Ramos (cell line): Measurements from ENCODE around the gene MLC1.

Experiments
- in situ Hi-C: fragments of 300-500 bp; cut with MboI; formaldehyde crosslinking; loops from one replicate; pipeline ENCODE4 v1.14.3; 2022; ENCODE audit warnings: low sequenced_read_pairs; ENCODE audit not compliant: unreplicated experiment

MLC1 gene

DNA sequence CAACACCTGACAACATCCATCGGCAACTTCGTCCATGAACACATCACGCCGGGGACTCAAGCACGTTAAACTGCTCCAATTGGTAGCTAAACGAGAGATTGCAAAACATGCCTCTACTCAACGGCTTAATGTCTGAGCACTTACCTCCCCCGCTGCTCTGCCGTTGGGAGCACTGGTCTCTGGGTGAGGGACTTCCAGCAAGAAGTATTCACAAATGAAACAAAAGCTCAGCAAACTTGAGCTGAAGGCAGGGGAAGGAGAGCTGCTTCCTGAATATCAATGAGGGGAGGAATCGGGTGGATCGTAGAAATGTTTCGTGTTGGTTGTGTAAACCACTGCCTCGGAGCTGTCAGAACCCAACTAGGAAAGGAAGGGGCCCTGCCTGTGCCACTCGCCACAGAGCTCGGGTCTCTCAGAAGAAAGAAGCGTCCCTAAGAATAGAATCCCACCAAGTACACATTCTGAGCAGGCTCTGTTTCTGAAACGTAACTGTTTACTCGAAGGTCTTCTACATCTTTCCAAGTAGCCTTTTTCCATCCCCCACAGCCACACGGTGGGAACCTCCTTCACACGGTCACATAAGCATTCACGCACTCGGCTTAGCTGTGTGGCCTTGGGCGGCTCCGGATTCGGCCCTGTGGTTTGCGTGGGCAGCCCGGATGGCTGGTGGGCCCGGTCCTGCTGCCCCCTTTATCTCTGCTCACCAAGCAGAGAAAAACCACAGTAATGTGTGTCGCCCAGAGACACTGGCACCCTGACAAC is at the start of gene MLC1:
Gene MLC1, minus strand, starts transcription at position 216 of the 762 bp plus-strand sequence. CDS start 524 bp downstream, outside the sequence.
- in situ Hi-C loops, result no loop called here

DNA sequence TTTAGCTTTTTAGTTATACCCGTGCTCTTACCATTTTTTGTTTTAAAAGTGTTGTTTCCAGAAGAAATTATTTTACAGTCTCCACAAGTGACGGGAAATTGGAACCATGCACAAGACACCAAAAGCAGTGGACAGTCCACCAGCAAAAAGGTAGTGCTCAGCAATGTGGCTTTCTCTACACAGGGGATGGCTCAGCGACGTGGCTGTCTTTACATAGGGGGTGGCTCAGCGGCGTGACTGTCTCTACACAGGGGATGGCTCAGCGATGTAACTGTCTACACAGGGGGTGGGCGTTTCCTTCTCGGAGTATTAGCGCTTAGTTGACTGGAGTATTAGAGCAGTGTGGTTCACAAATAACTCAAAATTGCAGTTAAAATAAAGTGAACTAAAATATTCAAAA is 49.3 kb upstream of the MLC1 start:
- in situ Hi-C loops, result no loop called here

DNA sequence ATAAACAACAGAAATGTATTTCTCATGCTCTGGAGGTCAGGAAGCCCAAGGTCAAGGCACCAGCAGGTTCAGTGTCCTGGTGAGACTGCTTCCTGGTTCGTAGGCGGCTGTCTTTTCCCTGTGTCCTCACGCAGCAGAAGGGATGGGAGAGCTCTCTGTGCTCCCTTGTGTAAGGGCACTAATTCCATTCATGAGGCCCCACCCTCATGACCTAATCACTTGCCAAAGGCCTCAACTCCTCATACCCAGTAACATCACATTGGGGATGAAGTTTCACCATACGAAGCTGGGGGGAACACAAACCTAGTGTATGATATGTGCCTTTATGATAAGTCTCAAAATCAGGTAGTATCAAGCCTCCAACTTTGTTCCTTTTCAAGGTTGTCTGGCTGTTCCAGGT is 46.7 kb upstream of the MLC1 start:
- in situ Hi-C loops, result no loop called here

GRCh38 chr22:50129121-50129736 is 44.0 kb upstream of the MLC1 start:
- in situ Hi-C loops, result no loop called here

DNA sequence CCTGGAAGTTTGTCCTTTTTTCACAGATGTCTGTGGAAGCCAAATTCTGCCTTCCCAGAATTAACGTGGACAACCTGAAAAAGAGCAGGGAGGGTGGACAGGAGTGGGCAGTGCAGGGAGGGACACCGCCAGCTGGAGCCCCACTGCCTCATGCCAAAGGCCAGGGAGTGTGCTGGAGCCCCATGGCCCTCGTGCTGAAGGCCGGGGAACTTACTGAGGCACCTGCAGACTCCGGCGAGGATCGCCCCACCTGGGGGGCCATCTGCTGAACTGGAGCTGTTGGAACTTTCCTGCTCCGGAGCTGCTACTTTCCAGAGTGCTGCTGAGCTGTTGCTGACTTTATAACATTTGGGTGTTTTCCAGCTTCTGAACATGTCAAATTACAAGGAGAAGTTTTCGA is 39.8 kb upstream of the MLC1 start:
- in situ Hi-C loops, result no loop called here

DNA sequence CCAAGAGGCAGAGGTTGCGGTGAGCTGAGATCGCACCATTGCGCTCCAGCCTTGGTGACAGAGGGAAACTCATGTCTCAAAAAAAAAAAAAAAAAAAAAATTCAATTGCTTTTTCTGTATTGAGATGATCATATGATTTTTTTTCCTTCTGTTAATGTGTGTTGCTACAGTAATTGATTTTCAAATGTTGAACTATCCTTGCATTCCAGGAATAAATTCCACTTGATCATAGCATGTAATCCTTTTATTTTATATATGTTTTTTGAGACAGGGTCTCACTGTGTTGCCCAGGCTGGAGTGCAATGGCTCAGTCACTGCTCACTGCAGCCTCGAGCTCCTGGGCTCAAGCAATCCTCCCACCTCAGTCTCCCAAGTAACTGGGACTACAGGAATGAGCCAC is 37.9 kb upstream of the MLC1 start:
- in situ Hi-C loops, result no loop called here

- in situ Hi-C loops, result no loop called here
Measured at GRCh38 chr22:50121202-50121740, 36.0 kb upstream of the MLC1 start.

GRCh38 chr22:50119768-50120251 is 34.6 kb upstream of the MLC1 start:
- in situ Hi-C loops, result no loop called here

DNA sequence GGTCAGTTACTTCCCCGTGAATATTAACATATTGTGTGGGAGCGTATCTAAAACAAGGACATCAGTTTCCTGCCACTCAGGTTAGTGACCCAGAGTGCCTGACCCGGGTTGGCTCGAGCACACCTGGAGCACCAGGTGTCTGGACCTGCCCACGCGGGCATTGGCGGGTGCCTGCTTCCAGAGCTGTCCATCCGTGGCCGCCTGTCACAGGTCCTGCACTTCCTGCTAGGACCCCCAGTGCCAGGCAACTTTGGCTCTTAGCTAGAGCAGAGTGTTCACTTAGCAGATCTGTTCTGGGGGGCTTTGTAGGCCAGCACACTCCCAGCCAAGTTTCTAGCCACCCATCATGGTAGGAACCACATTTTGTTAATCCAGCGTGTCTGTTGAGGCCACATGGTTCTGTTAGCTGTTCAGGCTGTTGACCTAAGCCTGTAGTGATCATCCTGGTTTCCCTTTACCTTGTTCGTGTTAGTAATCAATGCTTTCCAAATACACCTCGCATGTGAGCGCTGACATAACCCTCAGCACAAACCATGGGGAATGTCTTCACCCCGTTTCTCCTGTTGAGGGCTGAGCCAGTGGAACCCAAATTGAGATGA is 34.0 kb upstream of the MLC1 start:
- in situ Hi-C loops, result no loop called here

DNA sequence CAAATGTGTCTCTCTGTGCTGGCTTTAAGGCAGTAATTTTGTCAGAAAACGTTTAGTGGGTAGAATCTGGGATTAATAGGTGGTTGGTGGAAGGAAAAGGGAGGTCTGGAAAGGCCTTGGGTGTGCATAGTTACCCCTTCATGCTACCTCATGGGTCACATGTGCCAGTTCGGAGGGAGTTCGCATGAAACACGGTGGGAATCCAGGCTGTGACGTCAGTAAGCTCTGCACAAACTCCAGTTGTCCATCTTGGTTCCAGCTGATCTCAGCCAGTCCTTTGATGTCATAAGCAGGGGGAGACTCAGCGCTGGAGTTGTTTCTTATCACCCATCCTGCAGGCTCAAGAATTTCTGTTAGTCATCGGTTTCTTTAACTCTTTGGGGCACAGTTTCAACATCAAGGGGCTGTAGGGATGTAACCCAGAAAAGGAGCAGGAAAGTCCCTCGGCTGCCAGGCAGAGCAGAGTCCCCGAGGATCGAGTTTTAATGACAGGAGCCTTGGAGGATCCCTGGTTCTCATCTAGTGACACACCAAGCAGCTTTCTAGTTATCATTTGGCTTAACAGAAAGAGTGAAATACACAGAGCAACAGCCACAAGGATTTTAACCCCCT is 33.4 kb upstream of the MLC1 start:
- in situ Hi-C loops, result no loop called here

DNA sequence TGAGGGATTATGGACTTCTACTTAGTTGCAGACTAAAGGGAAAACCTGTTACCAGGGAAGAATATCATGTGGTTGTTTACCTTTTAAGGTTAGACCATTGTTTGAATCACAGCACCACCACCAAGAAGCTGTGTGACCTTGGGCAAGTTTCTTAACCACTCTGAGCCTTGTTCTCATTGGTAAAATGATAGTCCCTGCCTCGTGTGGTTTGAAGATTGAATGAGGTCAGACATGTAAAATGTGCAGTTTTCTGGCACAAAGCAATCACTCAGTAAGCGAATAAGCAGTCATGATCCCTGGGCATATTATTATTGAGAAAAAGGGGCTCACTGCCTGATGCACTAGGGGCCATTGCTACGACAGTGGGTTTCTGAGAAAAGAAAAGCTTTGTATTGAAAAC is 32.9 kb upstream of the MLC1 start:
- in situ Hi-C loops, result no loop called here

GRCh38 chr22:50117168-50117762 is 32.0 kb upstream of the MLC1 start:
- in situ Hi-C loops, result no loop called here

DNA sequence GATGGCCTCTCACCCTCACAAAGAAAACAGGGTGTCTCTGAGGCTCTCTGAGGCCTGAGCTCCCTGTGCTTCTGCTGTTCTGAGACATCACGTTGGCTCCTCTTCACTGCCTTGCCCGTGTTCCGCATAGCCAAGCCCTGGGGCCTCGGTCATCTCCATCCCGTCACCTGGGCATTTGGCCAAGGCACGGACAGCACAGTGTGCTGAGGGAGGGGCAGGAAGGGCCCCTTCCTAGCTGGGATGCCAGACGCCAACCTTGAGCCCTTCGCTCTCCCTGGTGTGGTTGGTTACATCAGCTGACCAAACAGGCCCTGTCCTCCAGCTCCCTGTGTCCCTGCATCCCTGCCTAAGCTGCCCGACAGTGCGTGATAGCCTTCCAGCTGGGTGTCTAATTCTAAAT is 30.5 kb upstream of the MLC1 start:
- in situ Hi-C loops, result no loop called here

GRCh38 chr22:50114221-50115021 is 29.2 kb upstream of the MLC1 start:
- in situ Hi-C loops, result no loop called here

- in situ Hi-C loops, result no loop called here
Measured at GRCh38 chr22:50112151-50113118, 27.2 kb upstream of the MLC1 start.

GRCh38 chr22:50111056-50111455 is 25.8 kb upstream of the MLC1 start:
- in situ Hi-C loops, result no loop called here

- in situ Hi-C loops, result no loop called here
Measured at GRCh38 chr22:50107529-50107928, 22.3 kb upstream of the MLC1 start.
